Pons (tissue), 1 donor: ENCODE measurements around the gene SHISAL1.
"Not testable (repeated sequence)": the region's sequence is repeated elsewhere in the genome, so short reads cannot be mapped to it uniquely, and the experiment has no call there.

Experiments
- DNase-seq: peaks from one replicate; pipeline ENCODE4 v3.0.0-alpha.2; 2016; ENCODE audit warnings: low spot score

SHISAL1 gene

DNA sequence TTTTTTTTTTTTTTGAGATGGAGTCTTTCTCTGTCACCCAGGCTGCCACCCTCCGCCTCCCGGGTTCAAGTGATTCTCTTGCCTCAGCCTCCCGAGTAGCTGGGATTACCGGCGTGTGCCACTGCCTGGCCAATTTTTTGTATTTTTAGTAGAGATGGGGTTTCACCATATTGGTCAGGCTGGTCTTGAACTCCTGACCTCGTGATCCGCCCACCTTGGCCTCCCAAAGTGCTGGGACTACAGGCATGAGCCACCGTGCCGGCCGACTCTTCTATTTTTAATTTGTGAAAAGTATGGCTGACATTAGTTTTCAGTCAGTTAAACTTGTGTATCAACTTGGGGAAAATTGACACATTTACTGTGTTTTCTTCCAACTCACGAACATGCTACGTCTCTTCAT, 78.4 kb downstream of the SHISAL1 start:
- not testable (repeated sequence) for DNase-seq

DNA sequence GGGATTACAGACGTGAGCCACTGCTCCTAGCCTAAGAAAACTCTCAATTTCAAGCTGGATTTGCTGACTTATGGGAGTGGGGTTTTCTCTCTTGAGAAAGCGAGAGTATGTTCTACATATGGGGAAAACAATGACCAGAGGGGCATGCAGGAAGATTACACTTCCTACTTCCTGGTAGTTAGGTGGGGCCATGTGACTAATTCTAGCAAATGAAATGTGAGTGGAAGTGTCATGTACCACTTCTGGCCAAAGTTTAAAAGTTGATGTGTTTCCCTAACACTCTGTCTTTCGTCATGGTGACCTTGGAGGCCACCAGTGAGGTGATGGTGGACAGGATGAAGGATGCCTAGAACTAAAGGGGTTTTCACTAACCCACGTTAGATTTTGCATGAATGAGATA, 81.5 kb downstream of the SHISAL1 start:
- no peak for DNase-seq

GRCh38 chr22:44229809-44230208, 82.9 kb downstream of the SHISAL1 start:
- DNase-seq = no peak

DNA sequence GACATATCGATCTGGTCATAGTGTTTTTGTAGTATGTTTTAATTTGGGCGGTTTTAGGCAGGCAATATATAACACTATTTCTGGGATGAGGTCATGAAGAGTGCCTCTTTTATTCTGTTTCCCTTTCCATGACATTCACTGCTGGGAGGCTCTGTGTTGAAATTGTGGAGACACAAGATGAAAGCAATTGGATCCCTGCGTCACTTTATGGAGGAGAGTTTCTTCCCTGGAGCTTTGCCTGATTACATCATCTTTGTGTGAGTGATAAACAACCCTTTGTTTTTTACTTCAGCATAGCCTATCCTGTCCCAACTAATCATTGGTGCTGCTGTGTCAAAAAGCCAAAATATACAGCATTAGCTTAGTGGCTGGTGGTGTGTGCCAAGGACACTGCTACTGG, 83.4 kb downstream of the SHISAL1 start:
- no peak for DNase-seq

DNA sequence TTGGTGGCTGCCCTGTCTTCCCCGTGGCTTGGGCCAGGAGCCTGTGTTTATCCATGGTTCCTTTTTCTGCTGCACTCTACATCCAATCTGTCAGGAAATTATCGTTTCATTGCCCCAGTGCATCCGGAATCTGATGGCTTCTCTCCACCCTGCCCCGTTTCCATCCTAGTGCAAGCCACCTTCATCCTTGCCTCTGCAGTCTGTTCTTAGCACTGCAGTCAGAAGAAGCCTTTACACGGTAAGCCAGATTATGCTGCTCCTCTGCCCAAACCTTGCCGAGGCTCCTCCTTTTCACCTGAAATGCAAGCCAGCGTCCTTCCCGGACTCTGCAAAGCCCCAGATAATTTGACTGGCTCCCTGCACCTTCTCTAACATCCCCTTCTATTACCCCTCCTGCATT, 86.9 kb downstream of the SHISAL1 start:
- no peak for DNase-seq

DNA sequence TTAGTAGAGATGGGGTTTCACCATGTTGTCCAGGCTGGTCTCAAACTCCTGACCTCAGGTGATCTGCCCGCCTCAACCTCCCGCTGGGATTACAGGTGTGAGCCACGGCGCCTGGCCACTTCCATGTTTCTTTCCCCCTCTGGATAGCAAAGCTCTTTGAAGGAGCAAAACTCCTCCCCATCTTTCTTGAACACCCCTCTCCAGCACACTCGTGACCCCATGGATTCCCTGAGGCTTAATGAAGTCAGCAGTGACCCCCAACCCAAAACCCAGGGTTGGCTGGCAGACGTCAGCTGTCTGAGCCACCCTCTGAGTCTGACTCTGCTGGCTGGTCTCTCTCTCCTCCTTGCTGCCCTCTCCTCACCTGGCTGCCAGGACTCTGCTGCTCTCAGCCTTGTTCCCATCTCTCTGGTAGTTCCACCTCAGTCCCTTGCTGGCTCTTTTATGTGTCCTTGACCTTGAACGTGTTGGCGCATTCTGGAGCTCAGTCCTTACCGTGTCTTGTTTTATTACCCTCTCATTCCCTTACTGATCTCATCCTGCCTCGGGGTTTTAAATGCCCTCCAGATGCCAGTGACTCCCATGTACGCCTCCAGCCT, 87.6 kb downstream of the SHISAL1 start:
- DNase-seq = no peak

GRCh38 chr22:44224166-44224565, 88.6 kb downstream of the SHISAL1 start:
- no peak for DNase-seq

DNA sequence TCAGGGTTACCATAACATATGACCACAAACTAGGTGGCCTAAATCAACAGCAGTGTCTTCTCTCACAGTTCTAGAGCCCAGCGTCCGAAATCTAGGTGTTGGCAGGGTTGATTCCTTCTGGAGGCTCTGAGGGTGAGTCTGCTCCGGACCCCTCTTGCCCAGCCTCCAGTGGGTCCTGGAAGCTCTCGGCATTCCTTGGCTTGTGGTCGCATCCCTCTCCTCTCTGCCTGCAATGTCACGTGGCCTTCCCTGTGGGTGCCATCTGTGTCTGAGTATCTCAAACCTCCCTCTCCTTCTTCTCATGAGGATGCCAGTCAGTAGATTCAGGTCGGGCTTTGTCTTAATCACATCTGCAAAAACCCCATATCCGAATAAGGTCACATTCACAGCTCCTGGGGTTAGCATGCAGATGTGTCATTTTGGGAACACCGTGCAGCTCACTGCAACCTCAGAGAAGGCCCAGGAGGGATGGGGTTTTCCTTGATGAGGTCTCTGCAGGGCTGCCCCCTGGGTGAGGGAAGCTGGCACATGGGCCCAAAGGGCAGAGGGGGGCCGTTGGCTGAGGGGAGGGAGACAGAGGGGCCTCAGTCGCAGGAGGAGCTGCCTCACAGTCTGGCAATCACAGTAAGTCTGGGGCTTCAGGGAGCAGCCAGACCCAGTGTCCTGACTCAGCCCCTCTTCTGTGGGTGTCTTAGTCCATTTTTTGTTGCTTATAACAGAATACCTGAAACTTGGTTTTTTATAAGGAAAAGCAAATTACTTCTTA, 90.9 kb downstream of the SHISAL1 start:
- DNase-seq = no peak

- DNase-seq = no peak
These were observed 91.7 kb downstream of the SHISAL1 start for GRCh38 chr22:44220727-44221680.

- DNase-seq = no peak
These were observed 93.5 kb downstream of the SHISAL1 start for GRCh38 chr22:44219101-44219870.

DNA sequence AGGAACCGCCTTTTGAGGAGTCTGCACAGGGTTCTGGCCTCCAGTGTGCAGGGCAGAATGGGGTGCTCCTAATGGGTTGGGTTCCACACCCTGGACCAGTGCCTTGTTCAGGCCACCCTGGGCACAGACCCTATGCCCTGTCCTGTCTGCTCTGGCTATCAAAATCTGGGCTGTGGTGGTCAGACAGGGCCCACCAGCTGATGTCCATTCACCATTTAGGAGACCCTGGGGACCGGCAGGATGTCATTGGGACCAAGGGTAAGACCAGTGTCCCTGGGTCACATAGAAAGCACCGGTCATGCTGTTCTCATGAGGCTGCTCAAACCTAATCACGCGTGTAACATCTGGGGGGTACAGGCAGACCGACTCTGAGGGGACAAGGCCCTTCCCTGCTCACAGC, 94.7 kb downstream of the SHISAL1 start:
- DNase-seq = no peak

DNA sequence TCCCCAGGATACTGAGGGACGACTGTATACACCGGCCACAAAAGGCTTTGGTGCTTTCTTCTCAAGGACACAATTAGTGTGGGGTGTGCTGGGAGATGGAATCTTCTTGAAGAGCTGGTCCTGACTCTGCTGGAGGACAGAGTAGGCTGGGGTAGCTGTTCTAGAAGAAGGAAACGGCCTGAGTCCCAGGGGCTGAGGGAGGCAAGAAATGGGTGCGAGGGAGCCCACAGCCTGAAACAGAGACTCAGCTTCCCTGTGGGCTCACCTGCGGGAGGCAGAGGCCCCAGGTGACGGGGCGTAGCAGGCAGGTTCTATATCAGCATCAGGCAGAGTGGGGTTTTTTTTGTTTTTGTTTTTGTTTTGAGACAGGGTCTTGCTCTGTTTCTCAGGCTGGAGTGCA, 95.4 kb downstream of the SHISAL1 start:
- DNase-seq = no peak

GRCh38 chr22:44215287-44215686, 97.5 kb downstream of the SHISAL1 start:
- DNase-seq = no peak

- no peak for DNase-seq
These were observed 98.0 kb downstream of the SHISAL1 start for GRCh38 chr22:44214764-44215163.

- no peak for DNase-seq
These were observed 98.6 kb downstream of the SHISAL1 start for GRCh38 chr22:44214187-44214586.

GRCh38 chr22:44213489-44214043, 99.2 kb downstream of the SHISAL1 start:
- DNase-seq = no peak

GRCh38 chr22:44212936-44213335, 99.8 kb downstream of the SHISAL1 start:
- no peak for DNase-seq

- no peak for DNase-seq
These were observed 100.5 kb downstream of the SHISAL1 start for GRCh38 chr22:44211946-44212930.

GRCh38 chr22:44211256-44211945, 101.3 kb downstream of the SHISAL1 start:
- no peak for DNase-seq

GRCh38 chr22:44210722-44211121, 102.0 kb downstream of the SHISAL1 start:
- no peak for DNase-seq
